ENCODE results near the gene SCARF2. TPM values are rescaled to one million over a fixed set of nuclear protein-coding genes. Genes with fewer than 3 reads are reported as not detected.
"Not testable (repeated sequence)": the region's sequence is repeated elsewhere in the genome, so short reads cannot be mapped to it uniquely, and the experiment has no call there.

Gene SCARF2
- total RNA-seq, 4 donors from 2014 or later = 3.4 to 15.9 (median 8.7) TPM

- Histone ChIP-seq H3K9me3 (no peaks in the 10 kb centered on the region), H3K27me3 (no peaks in the 10 kb centered on the region), H3K27ac (no peak overlapping the region), H3K36me3 (no peaks in the 10 kb centered on the region), H3K4me1 (no peaks in the 10 kb centered on the region), H3K4me3 (no peak overlapping the region)
- DNase-seq = no peak
- no peak for TF ChIP-seq CTCF (IDR thresholded peaks at IDR 0.05)
- no peak for TF ChIP-seq POLR2AphosphoS5 (IDR thresholded peaks at IDR 0.05)
- no peak for TF ChIP-seq POLR2A (IDR thresholded peaks at IDR 0.05)
- no peak for TF ChIP-seq EP300 (IDR thresholded peaks at IDR 0.05; ENCODE audit: low read depth)
- intact Hi-C loops (cut with DNase I; ENCODE audit: low total_unique reads) = no loop called here
- in situ Hi-C loops (cut with MboI; ENCODE audit: low pct_ligation_motif_present in 1 of 4, low pct_unique_long_range_greater_than_20kb in 1 of 4, low sequenced_read_pairs in 3 of 4) = no loop called here
- WGBS, 2 donors (ENCODE audit: low coverage in 1 of 2) = 89 to 100% methylated on average over 1 of the region's 1 CpG
Measured at GRCh38 chr22:20479612-20480196, 42.1 kb upstream of the SCARF2 start.

- H3K27ac ChIP-seq; H3K4me1 ChIP-seq; intact Hi-C loops (cut with DNase I; ENCODE audit: low total_unique reads); in situ Hi-C loops (cut with MboI; ENCODE audit: low pct_ligation_motif_present in 1 of 4, low pct_unique_long_range_greater_than_20kb in 1 of 4, low sequenced_read_pairs in 3 of 4); DNase-seq; H3K27me3 ChIP-seq; H3K4me3 ChIP-seq; H3K36me3 ChIP-seq; H3K9me3 ChIP-seq: not testable (repeated sequence)
- 91 to 100% methylated on average over 1 to 6 of the region's 6 CpGs for WGBS, 2 donors (ENCODE audit: low coverage in 1 of 2)
Measured at GRCh38 chr22:20478059-20478458, 40.4 kb upstream of the SCARF2 start.

GRCh38 chr22:20475569-20475968 lies 37.9 kb upstream of the SCARF2 start:
- H3K4me3 ChIP-seq; in situ Hi-C loops (cut with MboI; ENCODE audit: low pct_ligation_motif_present in 1 of 4, low pct_unique_long_range_greater_than_20kb in 1 of 4, low sequenced_read_pairs in 3 of 4); H3K27ac ChIP-seq; DNase-seq; H3K9me3 ChIP-seq; H3K4me1 ChIP-seq; intact Hi-C loops (cut with DNase I; ENCODE audit: low total_unique reads); H3K27me3 ChIP-seq; H3K36me3 ChIP-seq: not testable (repeated sequence)
- 91 to 94% methylated on average over 10 to 12 of the region's 12 CpGs for WGBS, 2 donors (ENCODE audit: low coverage in 1 of 2)

- 90 to 95% methylated on average over 4 of the region's 4 CpGs for WGBS, 2 donors (ENCODE audit: low coverage in 1 of 2)
- in situ Hi-C loops (cut with MboI; ENCODE audit: low pct_ligation_motif_present in 1 of 4, low pct_unique_long_range_greater_than_20kb in 1 of 4, low sequenced_read_pairs in 3 of 4) = no loop called here
- H3K27me3 ChIP-seq = no peaks in the 10 kb centered on the region
Measured at GRCh38 chr22:20475115-20475436, 37.5 kb upstream of the SCARF2 start.

More at GRCh38 chr22:20475115-20475436, 37.5 kb upstream of the SCARF2 start:
- no peak overlapping the region for H3K4me3 ChIP-seq
- intact Hi-C loops (cut with DNase I; ENCODE audit: low total_unique reads) = no loop called here
- H3K9me3 ChIP-seq = no peaks in the 10 kb centered on the region
- TF ChIP-seq CTCF (IDR thresholded peaks at IDR 0.05) (no peak), POLR2A (IDR thresholded peaks at IDR 0.05) (no peak), EP300 (IDR thresholded peaks at IDR 0.05; ENCODE audit: low read depth) (no peak), POLR2AphosphoS5 (IDR thresholded peaks at IDR 0.05) (no peak)
- H3K27ac ChIP-seq = no peak overlapping the region
- no peak for DNase-seq
- H3K36me3 ChIP-seq = no peaks in the 10 kb centered on the region
- no peaks in the 10 kb centered on the region for H3K4me1 ChIP-seq
